LoVo (cell line): ENCODE measurements around the gene WDFY4.

ENCODE experiments used
- DNase-seq: peaks from one replicate; pipeline ENCODE4 v3.0.0-alpha.2; 2016; ENCODE audit warnings: low spot score

The WDFY4 gene

GRCh38 chr10:49024484-49024883 lies 339.8 kb downstream of the WDFY4 start:
- no peak for DNase-seq

- DNase-seq: no peak
These were observed 340.8 kb downstream of the WDFY4 start for GRCh38 chr10:49025347-49025983.

- no peak for DNase-seq
These were observed 344.0 kb downstream of the WDFY4 start for GRCh38 chr10:49028639-49029038.

DNA sequence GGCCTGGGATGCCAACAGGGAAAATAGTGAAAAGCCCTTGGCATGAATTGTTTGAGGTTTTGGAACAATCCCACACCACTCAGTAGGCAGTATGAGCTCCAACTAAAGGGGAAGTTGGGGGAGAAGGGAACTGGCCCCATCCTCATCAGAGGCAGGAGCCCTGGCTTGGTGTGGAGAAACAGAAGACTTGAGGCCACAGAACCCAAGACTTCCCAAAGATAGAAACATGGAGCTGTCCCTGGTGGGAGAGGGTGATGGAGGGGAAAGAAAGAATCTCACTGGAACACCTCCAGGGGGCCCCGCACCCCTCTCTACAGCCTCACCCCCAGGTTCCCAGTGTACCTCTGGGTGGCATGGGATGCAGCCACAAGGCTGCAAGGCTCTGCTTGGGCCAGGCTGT lies 345.0 kb downstream of the WDFY4 start:
- DNase-seq: no peak
